Measurements from ENCODE around the gene NOS2.
"Not testable (repeated sequence)": the region's sequence is repeated elsewhere in the genome, so short reads cannot be mapped to it uniquely, and the experiment has no call there.

The NOS2 gene

GRCh38 chr17:27788919-27789318 lies 11.4 kb downstream of the NOS2 start:
- no peak for DNase-seq (ENCODE audit: low read depth, low spot score)

DNA sequence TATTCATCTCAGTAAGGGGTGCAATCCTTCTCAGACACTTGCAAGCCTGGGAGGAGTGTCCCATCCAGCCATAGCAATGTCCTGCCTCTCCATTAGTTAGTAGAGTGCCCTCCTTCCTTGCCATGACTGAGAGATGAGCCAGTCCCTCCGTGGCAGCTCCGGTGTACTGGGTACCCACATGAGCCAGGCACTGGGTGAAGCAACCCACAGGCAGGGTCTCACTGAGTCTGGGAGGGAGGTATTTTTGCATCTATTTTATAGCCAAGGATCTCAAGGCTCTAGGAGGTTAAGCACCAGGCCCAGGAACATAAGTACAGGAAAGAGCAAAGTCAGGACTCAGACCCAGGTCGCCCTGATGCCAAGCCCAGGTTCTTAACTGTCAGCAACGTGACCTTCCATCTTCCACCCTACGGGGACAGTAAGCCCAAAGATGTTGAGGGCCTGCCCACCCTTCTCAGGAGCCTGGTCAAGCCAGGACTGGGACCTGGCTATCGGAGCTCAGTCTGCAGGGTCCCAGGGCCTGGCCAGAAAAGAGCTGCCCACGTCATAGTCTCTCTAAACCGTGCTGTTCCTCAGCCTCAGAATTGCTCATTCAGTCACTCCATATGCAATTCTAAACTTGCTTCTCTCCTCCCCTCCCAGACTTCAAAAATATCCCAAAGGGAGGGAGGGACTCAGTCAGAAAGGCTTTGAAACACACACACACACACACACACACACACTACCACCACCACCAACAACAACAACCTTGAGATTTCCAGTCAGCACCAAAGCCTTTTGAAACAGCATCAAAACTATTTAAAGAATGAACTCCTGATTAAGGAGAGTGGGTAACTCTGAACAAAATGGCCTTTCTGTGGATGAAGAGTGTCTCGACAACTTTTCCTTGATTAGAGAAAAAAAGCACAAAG lies 16.6 kb downstream of the NOS2 start:
- no peak for DNase-seq (ENCODE audit: low read depth, low spot score)

GRCh38 chr17:27782791-27783206 lies 17.5 kb downstream of the NOS2 start:
- DNase-seq (ENCODE audit: low read depth, low spot score) = no peak

DNA sequence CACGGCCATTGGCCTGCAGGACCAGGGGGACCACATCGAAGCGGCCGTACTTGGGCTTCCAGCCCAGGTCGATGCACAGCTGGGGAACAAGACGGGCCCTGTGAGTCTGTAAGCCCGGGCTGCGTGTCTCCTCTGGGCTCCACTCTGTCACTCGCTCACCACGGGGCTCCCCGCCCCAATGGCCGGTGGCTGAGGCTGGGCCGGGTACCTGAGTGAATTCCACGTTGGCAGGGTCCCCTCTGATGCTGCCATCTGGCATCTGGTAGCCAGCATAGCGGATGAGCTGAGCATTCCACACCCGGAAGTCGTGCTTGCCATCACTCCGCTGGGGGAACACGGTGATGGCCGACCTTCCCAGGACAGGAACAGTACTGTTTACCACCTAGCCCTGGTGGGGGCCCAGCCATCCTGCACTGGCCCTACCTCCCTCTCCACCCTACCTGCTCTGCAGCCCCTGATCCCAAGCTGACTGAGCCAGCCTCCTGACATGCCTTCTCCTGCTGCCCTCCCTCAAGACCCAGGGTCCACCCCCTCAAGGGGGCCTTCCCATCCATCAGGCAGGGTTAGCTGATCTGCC lies 19.4 kb downstream of the NOS2 start:
- no peak for DNase-seq (ENCODE audit: low read depth, low spot score)

DNA sequence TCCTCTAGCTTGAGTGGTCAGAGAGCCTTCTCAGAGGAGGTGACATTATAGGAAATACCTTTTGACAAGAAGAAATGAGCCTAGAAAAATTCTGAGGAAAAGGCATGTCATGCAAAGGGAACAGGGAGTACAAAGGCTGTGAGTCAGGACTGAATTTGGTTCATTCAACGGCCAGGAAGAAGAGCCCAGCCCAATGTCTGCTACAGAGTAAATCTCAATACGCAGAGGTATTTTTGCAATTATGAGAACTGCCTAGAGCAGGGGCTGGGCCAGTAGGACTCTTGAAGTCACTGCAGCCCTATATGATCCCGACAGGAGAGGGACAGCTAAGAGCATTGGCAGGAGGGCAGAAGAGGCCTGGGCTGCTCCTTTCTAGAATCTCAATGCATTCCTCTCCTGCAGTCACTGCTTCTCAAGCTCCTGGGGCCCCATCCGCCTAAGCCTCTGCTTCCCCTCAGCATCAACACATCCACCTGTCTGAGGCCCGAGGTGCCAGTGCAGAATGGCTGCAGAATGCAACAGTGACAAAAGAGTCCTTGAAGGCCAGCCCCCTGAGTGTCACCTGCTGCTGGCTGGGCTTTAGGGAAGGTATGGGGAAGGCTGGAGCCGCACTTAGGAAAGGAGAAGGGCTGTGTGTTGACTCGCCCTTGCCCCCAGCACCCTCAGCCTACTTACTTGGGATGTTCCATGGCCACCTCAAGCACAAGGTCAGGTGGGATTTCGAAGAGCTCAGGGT lies 20.1 kb downstream of the NOS2 start:
- DNase-seq (ENCODE audit: low read depth, low spot score) = no peak

- DNase-seq (ENCODE audit: low read depth, low spot score) = no peak
Observed at GRCh38 chr17:27778183-27778582, 22.1 kb downstream of the NOS2 start.

GRCh38 chr17:27776882-27777624 lies 23.3 kb downstream of the NOS2 start:
- no peak for DNase-seq (ENCODE audit: low read depth, low spot score)

DNA sequence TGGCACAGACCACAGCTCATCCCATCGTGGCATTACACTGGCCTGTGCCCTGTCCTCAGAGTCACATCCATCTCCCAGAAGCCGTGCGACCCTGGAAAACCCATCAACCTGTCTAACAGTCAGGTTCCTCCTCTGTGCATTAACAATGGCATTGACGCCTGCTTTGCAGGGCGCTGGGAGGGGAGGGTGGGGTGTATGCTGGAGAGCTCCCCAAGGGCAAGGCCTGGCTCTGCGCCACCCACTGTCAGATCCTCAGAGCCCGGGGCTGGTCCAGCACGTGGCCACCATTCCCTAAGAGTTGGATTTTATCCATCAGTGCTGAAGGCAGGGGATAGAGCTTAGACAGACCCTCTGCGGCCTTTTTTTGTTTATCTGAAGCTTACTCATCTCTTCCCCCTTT lies 28.7 kb downstream of the NOS2 start:
- DNase-seq (ENCODE audit: low read depth, low spot score) = no peak

DNA sequence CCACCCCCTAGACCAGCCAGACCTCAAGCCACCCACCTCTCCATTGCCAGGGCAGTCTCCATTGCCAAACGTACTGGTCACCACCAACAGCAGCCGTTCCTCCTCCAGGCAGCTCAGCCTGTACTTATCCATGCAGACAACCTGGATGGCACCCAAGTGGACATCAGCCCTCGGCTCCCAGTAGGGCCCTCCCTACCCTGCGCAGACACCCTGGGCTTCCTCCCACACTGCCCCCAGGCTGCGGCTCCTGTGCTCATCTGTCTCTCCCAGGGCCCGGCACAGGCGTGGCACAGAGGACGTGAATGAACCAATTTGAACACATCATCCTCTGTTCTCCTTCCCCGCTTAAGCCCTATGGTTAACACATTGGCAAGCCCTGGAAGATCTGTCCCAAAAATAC lies 29.5 kb downstream of the NOS2 start:
- DNase-seq (ENCODE audit: low read depth, low spot score) = no peak

DNA sequence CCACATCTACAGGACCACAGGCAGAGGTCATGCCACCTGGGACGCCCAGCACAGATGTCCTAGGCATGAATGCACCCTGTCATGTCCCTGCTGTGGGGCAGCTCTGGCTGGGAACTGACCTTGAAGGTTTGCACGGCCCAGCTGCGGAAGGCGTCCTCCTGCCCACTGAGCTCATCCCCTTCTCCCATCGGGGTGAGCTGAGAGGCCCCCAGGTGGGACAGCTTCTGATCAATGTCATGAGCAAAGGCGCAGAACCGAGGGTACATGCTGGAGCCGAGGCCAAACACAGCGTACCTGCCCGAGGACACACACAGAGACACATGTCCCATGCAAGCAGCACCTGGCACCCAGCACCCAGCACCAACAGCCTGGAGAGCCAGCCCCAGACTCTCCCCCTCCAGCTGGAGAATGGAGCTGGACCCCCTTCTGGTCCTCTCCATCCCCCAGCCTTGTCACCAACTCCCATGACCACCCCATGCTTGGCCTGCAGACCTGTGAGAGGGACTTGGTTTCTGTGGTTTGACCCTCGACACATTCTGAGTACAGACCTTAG lies 31.4 kb downstream of the NOS2 start:
- DNase-seq (ENCODE audit: low read depth, low spot score) = no peak

DNA sequence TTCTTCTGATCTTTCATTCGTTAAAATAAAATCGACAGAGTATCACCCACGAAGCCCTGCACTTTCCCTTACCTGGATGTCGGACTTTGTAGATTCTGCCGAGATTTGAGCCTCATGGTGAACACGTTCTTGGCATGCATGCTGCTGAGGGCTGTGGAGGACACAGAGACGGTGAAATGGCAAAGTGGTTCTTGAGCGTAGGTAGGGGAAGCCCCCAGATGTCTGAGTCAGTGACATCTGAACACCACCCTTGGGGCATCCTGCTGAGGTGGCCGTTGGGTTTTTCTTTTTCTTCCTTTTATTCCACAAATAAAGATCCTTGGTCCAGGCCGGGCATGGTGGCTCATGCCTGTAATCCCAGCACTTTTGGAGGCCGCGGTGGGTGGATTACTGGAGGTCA lies 33.9 kb downstream of the NOS2 start:
- DNase-seq (ENCODE audit: low read depth, low spot score) = no peak

GRCh38 chr17:27765353-27765752 lies 35.0 kb downstream of the NOS2 start:
- DNase-seq (ENCODE audit: low read depth, low spot score) = no peak

DNA sequence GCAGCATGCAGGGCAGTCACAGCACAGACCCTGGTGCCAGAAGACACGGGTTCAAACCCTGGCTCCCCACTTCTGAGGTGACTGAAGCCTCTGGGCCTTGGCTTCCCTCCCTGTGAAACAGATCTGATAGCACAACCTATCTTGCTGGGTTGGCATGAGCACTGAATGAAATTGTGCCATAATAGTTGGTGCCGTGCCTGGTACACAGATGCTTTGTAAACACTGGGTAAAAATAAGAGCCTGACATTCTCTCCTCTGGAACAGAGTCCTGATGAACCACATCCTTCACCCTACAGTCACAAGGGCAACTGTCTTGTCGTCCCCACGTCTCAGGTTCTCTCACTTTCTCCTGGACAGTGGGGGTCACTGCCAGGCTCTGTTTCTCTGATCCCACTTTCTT lies 35.7 kb downstream of the NOS2 start:
- no peak for DNase-seq (ENCODE audit: low read depth, low spot score)

GRCh38 chr17:27762527-27763305 lies 37.6 kb downstream of the NOS2 start:
- DNase-seq (ENCODE audit: low read depth, low spot score) = no peak

DNA sequence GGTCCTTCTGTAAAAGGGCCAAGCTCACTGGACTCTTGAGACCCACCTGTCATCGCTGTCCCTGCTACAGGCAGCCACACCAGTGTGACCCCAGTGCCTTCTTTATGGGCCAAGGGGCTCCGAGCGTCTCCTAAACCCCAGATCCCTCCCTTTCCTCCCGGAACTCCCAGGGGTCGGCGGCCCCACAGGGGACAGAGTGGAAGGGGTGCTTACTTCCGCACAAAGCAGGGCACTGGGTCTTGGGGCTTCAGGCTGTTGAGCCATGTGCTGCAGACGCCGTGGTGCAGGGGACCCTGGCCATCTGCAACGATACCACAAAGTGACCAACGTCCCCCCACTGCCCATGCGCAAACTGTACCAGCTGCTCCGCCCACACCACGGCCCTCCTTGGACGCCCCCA lies 39.4 kb downstream of the NOS2 start:
- DNase-seq (ENCODE audit: low read depth, low spot score) = not testable (repeated sequence)

DNA sequence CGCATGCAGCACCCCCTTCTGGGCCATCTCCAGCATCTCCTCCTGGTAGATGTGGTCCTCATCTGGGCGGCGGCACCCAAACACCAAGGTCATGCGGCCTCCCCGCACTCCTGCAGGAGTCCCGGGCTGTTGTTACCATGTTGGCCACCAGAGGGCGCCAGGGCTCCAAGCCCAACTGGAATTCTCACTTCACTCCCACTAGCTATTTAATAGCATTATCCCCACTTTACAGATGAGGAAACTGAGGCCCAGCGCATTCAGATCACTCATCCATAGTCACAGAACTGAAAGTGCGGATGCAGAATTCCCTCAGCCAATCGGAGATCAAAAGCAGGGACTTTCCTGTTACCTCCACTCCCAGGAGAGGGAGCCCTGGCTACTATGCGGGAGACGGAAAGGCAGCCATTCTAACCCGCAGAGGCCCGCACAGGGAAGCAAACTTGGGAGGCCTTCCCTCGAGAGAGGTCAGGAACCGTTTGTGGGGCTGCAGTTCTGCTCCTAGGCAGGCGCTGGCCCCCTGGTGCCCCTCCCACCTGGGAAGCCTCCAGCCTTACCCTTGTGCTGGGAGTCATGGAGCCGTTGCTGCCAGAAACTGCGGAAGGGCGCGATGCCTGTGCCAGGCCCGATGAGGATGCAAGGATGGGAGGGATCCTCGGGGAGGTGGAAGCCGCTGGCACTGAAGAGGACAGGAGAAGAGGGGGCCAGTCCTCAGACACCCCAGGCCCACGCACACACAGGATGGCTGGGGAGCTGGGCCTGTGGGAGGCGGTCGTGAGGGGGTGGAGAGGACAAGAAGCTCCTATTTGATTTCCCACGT lies 40.1 kb downstream of the NOS2 start:
- no peak for DNase-seq (ENCODE audit: low read depth, low spot score)

- no peak for DNase-seq (ENCODE audit: low read depth, low spot score)
Observed at GRCh38 chr17:27759528-27759927, 40.8 kb downstream of the NOS2 start.

GRCh38 chr17:27756467-27757371 lies 43.6 kb downstream of the NOS2 start:
- DNase-seq (ENCODE audit: low read depth, low spot score) = peak; percentile 15

All from smooth muscle cell of the brain vasculature (primary cell).